Fibroblast of skin of abdomen (primary cell): Measurements from ENCODE around the gene DNM2.
"Not testable (repeated sequence)": the region's sequence is repeated elsewhere in the genome, so short reads cannot be mapped to it uniquely, and the experiment has no call there.

Experiments used
- DNase-seq: peaks from one replicate; pipeline ENCODE4 v3.0.0-alpha.2; 2013

Gene DNM2

DNA sequence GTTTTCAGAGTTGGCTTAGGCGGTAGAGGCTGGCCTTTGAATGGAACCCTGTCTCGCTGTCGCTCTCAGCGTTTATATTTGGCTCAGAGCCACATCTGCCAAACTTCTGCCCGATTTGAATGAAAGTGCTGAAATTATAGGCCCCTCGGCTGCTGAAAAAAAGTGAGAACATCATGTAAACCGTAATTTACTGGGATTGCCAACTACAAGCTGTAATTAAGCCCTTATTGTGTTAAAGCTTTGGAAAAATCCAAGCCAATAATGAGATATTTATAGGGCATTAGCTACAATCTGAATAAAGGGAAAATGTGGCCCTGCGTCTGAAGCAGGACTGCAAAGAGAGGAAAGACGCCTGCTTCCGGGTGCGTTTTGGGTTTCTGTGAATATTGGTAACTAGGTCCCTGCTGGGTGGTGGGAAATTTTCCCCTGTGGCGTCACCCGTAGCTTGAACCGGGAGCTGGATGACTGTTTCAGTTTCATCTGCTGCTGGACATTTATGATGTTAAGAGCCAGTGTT is 9.9 kb downstream of the DNM2 start:
- DNase-seq, result no peak

DNA sequence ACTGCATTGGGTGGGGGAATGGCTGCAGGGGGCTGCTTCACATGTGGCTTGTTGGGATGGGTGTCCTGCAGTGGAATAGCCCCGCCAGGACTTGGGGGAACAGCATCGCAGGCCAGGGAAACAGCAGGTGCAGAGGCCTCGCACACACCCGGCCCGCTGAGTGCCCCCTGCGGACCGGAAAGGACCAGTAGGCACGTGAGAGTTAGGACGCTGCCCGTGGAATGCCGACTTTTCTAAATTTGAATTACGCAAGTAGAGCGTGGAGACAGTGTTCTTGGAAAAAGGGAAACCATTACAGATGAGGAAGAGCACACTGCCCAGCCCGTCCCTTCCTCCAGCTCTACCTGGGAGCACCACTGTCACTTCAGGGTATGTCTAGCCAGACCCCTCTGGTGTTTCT is 11.5 kb downstream of the DNM2 start:
- DNase-seq, result no peak

DNA sequence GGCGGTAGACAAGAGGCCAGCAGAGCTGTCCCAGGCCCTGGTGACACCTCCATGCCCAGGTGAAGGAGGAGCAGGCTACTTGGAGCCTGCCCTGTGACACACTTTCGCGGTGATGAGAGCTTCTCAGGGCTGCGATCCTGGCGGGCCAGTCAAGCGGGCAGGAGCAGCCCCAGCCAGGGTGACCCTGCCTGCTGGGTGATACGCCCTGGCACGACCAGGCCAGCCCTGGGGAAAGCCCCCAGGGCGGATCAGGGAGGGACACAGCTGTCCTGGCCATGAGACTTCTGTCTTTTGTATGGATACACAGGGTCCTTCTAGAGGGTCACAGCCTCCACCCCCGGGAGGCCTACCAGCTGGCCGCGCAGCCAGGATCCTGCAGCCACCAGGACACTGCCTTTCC is 13.1 kb downstream of the DNM2 start:
- DNase-seq, result no peak

DNA sequence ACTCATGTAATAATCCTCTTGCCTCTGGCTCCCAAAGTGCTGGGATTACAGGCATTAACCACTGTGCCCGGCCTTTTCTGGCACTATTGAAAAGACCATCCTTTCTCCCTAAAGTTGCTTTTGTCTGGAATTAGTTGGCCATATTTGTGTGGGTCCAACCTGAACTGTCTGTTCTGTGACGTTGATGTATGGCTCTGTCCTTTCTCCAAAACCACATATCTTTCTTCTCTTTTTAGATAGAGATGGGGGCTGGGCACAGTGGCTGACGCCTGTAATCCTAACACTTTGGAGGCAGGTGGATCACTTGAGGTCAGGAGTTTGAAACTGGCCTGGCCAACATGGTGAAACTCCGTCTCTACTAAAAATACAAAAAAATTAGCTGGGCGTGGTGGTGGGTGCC is 17.9 kb downstream of the DNM2 start:
- DNase-seq, result no peak

DNA sequence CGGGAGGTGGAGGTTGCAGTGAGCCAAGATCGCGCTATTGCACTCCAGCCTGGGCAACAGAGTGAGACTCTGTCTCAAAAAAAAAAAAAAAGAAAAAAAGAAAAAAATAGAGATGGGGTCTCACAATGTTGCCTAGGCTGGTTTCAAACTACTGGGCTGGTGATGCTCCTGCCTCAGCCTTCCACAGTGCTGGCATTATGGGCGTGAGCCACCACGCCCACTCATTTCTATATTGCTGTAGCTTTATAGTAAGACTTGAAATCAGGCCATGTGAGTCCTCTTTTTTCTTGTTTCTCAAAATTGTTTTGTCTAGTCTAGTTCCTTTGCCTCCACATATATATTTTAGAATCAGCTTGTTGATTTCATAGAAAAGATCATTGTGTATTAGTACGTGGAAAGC is 18.3 kb downstream of the DNM2 start:
- no peak for DNase-seq

DNA sequence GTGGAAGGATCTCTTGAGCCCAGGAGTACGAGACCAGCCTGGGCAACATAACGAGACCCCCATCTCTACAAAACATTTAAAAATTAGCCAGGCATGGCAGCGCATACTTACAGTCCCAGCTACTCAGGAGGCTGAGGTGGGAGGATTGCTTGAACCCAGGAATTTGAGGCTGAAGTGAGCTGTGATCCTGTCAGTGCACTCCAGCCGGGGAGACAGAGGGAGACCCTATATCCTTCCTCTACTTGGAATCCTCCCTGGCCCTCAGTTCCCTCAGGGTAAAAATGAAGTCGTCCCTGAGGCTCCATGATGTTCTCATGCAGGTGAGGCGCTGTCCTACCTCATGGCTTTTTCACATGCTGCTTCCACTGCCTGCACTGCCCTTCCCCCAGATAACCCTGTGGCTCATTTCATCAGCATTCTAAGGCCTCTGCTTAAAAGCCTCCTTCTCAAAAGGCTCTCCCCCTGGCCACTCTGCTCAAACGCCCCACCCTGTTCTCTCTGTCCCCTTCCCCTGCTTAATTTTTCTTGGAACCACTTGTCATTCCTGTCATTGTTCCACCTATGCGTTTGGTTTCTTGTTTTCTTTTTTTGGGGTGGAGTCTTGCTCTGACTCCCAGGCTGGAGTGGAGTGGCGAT is 19.2 kb downstream of the DNM2 start:
- no peak for DNase-seq

DNA sequence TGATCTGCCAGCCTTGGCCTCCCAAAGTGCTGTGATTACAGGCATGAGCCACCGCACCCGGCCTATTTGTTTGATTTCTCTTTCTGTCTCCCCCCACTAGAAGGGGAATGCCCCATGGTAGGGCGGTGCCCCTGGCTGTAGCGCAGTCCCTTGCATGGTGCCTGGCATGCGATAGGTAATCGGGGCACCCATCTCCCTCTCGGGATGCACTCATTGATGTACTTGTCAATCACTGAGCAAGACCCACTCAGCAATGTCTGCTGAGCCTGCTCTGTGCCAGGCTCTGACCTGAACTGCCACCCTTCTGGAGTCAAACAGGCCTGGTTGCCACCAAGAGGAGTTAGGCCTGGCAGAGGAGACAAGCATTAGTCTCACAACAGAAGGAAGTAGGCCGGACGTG is 19.8 kb downstream of the DNM2 start:
- no peak for DNase-seq

DNA sequence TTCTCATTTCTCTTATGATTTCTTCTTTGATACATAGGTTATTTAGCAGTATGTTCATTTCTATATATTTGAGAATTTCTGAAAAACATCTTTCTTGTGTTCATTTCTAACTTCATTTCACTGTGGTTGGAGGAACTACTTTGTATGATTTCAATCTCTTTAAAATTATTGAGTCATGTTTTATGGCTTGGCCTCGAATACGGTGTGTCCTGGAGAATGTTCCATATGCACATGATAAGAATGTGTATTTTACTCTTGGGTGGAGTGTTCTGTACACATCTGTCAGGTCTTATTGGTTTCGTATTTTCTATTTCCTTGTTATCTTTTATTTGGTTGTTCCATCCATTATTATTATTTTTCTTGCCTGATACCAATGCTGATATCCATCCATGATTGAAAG is 22.9 kb downstream of the DNM2 start:
- no peak for DNase-seq

DNA sequence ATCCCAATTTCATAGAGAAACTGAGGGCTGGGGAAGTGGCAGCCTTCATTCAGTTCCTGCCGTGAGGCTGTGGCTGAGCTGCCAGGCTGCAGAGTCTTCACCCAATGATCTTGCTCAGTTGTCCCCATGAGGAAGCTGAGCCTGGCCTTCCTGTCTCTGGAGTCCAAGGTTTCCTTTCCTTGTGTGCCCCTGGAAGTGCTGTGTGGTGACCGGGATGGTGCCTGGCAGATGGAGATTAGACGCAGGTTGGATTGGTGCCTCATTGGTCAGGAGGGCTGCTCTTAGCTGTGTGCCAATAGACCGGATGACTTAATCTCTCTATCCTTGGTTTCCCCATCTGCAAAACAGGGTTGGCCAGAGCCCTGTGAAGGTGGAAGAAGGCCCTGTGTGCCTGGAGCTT is 24.6 kb downstream of the DNM2 start:
- no peak for DNase-seq

DNA sequence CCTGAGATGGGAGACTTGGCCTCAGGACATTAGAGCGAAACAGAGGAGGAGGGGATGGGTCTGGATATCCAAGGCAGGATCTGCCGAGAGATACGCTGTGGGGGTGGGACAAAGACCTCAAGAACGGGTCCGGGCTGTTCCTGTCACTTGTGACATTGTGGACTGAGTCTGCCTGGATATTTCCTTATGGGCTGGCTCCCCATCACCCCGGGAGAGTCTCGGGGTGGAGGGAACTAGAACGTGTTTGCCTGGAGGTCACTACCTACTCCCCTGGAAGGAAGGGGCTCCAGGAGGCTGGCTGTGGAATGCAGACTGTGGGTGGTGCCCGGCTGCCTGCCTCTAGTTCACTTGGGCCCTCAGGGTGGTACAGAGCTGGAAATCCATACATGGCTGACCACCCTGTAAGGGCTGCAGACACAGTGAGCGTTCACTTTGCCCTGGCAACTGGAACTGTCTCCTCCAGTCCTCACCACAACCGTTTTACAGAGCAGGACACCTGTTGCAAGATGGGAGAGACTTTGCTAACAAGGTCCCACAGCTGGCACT is 26.4 kb downstream of the DNM2 start:
- DNase-seq, result no peak

DNA sequence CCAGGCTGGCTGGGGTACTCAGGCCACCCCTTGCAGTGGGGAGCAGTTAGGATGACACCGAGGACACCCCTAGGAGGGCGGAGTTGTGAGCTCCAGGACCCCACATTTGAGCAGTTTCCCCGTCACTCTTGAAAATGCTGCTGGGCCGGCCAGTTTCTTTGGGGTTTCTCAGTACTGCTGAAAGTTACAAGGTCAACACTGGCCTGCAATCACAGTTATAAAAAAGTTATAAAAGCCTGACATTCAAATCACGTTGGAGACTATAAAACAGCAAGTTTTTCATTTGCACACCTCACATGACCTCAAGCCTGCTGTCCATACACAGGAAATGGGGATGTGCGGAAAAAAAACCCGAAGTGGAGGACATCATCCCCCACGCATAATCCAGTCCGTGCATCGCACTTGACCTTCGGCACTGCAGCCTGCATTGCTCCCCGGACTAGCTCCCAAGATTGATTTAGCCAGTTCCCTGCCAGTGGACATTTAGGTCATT is 27.0 kb downstream of the DNM2 start:
- DNase-seq, result no peak

DNA sequence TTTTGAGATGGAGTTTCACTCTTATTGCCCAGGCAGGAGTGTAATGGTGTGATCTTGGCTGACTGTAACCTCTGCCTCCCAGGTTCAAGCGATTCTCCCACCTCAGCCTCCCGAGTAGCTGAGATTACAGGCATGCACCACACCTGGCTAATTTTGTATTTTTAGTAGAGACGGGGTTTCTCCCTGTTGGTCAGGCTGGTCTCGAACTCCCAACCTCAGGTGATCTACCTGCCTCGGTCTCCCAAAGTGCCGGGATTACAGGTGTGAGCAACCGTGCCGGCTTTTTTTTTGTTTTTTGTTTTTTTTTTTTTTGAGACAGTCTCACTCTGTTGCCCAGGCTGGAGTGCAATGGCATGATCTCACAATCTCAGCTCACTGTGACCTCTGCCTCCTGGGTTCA is 28.6 kb downstream of the DNM2 start:
- not testable (repeated sequence) for DNase-seq

DNA sequence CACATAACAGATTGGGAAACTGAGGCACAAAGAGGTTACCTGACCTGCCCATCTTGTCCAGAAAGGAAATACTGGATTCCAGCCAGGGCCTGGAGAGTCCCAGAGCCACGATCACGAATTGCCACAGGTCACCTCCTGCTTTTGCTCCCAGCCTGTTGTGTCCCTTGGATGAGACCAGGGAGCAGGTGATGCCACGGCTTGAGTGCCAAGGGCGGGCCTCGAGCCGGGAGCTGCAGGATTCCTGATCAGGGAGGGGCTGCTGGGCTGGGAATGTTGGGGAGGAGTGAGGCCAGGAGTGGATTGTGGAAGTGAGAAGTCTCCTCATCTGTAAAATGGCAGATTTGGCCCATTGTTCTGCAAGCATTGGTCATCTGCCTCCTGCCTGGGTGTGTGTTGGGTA is 29.4 kb downstream of the DNM2 start:
- DNase-seq, result no peak

DNA sequence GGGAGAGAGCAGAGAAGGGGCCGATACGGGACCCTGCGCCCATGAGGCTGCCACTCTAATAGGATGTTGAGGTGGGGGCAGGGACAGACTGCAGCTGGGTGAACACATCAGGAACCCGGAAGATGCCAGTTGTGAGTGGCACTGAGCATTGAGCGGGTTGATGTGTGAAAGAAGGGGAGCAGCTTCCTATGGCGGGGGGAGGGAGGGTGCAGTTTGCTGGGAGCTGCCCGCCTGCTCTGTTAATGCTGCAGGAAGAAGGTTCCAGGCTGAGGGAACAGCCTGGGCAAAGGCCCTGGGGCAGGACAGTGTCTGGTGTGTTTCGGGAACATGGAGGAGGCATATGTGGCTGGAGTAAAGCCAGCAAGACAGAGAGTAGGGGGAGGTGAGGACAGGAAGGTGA is 29.8 kb downstream of the DNM2 start:
- DNase-seq, result no peak

DNA sequence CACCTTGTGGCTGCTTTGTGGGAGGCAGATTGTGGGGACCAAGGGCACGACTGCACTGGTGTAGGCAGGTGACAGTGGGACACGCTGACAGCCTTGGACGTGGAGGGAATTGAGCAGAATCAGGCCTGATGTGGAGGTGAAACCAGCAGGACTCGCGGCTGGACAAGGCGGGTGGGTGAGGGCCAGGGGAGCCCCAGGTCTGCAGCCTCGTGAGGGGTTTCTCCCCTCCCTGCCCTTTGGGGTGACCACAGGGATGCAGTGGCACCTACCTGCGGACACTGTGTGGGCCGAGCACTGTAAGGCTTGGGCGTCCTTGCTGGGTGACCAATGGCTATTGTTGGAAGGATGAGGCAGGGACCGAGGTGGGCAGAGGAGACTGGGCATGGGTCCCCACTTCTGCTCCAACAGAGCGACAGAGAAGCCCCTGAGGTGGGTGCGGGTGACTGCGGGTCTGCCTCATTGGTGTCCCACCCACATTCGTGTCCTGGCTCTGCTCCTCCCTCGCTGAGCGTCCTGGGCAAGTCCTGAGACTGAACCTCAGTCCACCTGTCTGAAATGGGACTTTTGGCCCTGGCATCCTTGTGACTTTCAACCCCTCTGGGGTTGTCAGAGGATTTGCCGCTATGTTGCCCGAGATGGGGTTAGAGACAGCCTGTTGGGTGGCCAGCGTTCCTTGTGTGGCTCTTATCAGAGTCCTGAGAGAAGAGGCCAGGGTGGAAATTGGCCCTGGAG is 30.5 kb downstream of the DNM2 start:
- DNase-seq, result no peak

DNA sequence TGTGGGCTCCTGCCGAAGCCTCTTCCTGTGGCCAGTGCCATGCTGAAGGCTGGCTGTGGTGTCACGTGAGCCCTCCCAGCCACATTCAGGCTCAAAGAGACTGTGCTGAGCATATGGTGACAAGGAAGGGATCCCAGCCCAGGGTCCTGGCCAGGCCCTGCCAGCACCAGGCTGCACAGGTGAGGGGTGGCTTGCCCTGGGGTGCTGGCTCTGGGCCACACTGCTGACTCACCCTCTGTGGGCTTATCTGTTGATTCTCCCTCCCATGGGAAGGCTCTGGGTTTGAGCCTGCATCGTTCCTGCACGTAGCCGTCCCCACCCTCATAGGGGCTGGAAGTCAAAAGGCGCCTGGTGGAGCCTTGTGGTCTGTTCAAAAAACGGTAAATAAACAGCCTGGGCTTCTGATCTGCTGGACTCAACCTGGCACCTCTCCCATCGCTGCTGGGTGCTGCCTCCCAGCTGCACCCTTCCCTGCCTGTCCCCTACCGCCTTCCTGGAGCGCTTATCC is 31.1 kb downstream of the DNM2 start:
- no peak for DNase-seq

DNA sequence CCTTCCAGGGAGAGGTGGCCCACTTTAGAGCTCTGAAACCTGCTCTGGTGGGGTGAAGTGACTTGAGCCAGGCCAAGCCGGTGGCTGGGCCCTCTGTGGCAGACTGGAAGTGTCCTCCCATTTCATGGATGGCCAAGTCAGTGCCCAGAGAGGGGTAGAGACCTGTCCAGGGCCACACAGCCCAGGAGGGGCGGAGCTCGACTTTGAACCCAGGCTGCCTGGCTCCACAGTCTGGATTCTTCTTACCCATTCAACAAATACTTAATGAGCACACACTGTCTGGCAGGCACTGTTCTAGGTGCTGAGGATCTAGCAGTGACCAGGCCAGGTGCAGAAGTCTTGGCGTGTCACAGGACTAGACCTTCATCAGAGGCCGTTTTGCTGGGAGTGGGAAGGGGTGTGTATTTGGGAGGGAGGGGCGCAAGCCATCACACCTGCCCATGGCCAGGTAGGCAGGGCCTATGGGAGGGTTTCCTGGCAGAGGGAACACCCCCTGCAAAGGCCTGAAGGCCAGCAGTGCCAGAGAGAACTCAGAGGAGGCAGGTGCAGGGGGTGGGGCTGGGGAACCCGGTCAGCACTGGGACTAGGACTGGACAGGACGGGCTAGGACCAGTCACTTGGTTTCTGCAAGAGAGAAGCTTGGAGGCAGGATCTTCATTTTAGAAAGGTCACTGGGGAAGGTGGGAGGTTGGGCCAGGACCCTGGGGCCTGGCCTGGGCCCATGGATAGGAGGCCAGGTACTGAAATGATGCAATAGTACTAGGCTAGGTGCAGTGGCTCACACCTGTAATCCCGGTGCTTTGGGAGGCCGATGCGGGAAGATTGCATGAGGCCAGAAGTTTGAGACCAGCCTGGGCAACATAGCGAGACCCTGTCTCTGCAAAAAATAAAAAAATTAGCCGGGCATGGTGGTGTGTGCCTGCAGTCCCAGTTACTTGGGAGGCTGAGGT is 31.8 kb downstream of the DNM2 start:
- DNase-seq, result no peak

DNA sequence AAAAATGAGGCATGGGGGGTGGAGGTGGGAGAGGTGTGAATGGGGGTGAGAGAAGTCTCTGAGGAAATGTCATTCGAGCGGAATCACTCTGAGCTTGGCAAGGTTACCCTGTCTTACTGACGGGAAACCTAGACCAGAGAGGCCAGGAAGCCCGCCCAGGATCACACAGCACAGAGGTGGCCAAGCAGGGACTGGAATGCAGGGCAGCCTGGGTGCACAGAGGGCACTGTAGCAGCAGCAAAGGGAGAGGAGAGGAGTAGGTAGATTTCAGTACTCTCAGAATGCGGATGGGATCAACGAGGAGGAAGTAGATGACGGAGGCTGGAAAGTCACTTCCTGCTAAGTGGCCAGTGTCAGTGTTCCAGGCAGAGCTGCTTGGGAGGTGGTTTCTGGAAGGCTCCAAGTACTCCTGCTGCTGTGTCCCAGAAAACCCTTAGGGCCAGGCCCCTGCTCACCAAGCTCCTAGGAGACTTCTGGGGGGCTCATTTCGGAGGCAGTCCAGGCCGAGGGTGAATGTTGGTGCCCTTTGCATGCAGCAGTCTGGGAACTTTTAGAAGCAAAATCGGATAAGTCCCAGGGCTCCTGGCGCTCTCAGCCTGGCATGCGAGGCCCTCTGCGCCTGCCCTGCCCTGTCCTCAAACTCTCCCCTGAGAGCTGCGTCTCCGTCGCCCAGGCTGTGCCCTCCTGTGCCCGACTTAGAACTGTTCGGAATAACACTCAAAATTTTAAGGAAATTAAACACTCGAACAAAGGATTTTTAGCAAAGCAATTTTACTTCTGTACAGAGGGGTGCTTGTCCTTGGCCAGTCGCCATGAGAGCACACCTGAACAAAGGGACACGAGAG is 33.5 kb downstream of the DNM2 start:
- no peak for DNase-seq

DNA sequence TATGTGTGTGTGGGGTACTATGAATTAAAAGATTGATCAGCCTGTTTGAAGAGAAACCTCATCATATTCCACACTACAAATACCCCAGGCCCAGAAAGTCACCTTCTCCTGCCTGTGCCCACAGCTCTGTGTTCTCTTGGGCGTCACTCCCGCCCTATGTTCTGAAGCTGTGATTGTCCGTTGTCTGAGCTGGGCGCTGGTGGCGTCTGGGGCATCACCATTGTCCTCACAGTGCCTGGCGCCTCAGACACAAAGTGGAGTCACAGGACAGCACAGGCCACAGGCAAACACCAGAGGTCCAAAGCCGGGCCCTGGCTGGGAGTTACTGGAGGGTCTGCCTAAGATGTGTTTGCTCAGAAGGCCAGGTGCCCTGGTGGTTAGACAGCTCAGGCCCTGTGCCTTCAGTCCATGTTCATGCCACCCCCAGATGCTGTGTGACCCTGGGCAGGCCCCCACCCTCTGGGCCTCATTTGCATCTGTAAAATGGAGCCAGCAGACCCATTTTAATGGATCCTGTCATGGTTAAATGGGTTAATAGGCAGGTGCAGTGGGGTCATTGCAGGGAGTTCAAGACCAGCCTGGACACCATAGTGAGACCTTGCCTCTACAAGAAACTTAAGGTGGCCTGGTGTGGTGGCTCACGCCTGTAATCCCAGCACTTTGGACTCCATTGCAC is 34.5 kb downstream of the DNM2 start:
- no peak for DNase-seq

DNA sequence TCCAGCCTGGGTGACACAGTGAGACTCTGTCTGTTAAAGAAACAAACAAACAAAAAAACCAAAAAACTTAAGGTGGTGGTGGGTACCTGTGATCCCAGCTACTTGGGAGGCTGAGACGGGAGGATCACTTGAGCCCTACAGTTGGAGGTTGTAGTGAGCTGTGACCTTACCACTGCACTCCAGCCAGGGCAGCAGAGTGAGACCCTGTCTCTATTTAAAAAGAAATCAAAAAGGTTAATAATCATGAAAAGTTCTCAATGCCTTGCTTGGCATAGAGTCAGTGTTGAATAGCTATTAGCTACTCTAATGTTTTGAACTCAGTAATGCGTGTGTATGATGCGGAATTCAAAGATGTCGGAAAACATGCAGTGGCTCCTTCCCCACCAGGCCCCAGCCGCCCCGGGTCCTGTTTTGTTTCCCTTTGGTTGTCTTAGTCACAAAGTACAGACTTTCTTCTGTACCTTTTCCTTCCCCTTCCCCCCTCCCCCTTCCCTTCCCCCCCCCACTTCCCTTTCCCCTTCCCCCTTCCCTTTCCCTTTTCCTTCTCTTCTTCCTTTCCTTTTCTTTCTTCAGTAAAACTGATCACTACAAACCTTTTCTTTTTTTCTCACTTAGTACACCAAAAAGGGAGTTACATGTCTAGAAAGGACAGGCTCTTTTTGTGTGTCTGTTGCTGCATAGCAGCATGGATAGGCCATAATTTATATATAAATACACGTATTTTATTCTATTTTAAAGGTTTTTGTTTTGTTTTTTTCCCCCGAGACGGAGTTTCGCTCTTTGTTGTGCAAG is 35.2 kb downstream of the DNM2 start:
- DNase-seq, result no peak
